WERI-Rb-1 (cell line): ENCODE results near the gene JHY.

ENCODE experiments used
- DNase-seq: peaks from one replicate; pipeline ENCODE4 v3.0.0-alpha.2; 2020
- H3K27ac ChIP-seq: fragments of 250-450 bp; sonication (Bioruptor Pico); 2 replicates; pipeline ENCODE4 v1.5.1; 2020; ENCODE audit warnings: mild to moderate bottlenecking, moderate library complexity
- H3K27me3 ChIP-seq: fragments of 250-450 bp; sonication (Bioruptor Pico); 2 replicates; pipeline ENCODE4 v1.5.1; 2021; ENCODE audit warnings: mild to moderate bottlenecking, low read depth, moderate library complexity; ENCODE audit not compliant: insufficient read depth, severe bottlenecking
- H3K36me3 ChIP-seq: fragments of 250-450 bp; sonication (Bioruptor Pico); 2 replicates; pipeline ENCODE4 v1.5.1; 2020; ENCODE audit warnings: mild to moderate bottlenecking, moderate library complexity
- H3K4me3 ChIP-seq: 2 replicates; pipeline ENCODE4 v1.5.1; 2011; ENCODE audit warnings: low read depth, mild to moderate bottlenecking, control low read depth, low read length
- H3K9me3 ChIP-seq: fragments of 250-450 bp; sonication (Bioruptor Pico); 2 replicates; pipeline ENCODE4 v1.5.1; 2021; ENCODE audit warnings: mild to moderate bottlenecking, moderate library complexity; ENCODE audit not compliant: severe bottlenecking
- CTCF ChIP-seq: IDR thresholded peaks from 2 replicates; pipeline ENCODE4 v1.5.1; 2011; ENCODE audit warnings: low read depth, mild to moderate bottlenecking, control low read depth, inconsistent platforms, low read length

Gene JHY

GRCh38 chr11:122998727-122999366 lies 116.3 kb downstream of the JHY start:
- DNase-seq = no peak
- H3K9me3 ChIP-seq = no peaks in the 10 kb centered on the region
- no peaks in the 10 kb centered on the region for H3K36me3 ChIP-seq
- H3K4me3 ChIP-seq = no peak overlapping the region
- H3K27me3 ChIP-seq = no peaks in the 10 kb centered on the region
- no peak for TF ChIP-seq CTCF
- no peak overlapping the region for H3K27ac ChIP-seq

GRCh38 chr11:123000721-123001120 lies 118.2 kb downstream of the JHY start:
- Histone ChIP-seq H3K4me3 (no peak overlapping the region), H3K36me3 (no peaks in the 10 kb centered on the region), H3K9me3 (no peaks in the 10 kb centered on the region), H3K27ac (no peak overlapping the region), H3K27me3 (no peaks in the 10 kb centered on the region)
- DNase-seq = no peak
- TF ChIP-seq CTCF = no peak

GRCh38 chr11:123006860-123007542 lies 124.4 kb downstream of the JHY start:
- H3K27ac ChIP-seq = no peak overlapping the region
- no peaks in the 10 kb centered on the region for H3K9me3 ChIP-seq
- DNase-seq = no peak
- no peak for TF ChIP-seq CTCF
- no peak overlapping the region for H3K4me3 ChIP-seq
- H3K27me3 ChIP-seq = no peaks in the 10 kb centered on the region
- no peaks in the 10 kb centered on the region for H3K36me3 ChIP-seq
